Effector memory CD4-positive, alpha-beta T cell (primary cell): ENCODE measurements around the gene GIMAP6.
"Not testable (repeated sequence)": the region's sequence is repeated elsewhere in the genome, so short reads cannot be mapped to it uniquely, and the experiment has no call there.

Source experiments
- DNase-seq, 3 donors: peaks; one replicate each; pipeline ENCODE4 v3.0.0-alpha.2; 2020
- H3K27ac ChIP-seq: 2 replicates; pipeline ENCODE4 v1.7.0; 2013; ENCODE audit warnings: mild to moderate bottlenecking, low read length, moderate library complexity; ENCODE audit not compliant: insufficient read depth, poor library complexity, severe bottlenecking
- H3K27me3 ChIP-seq: replicated peaks from 2 replicates; pipeline ENCODE4 v1.7.0; 2013; ENCODE audit warnings: mild to moderate bottlenecking, low read length; ENCODE audit not compliant: insufficient read depth, control insufficient read depth, poor library complexity, severe bottlenecking
- H3K36me3 ChIP-seq: 2 replicates; pipeline ENCODE4 v1.7.0; 2013; ENCODE audit warnings: mild to moderate bottlenecking, low read length, moderate library complexity; ENCODE audit not compliant: control insufficient read depth, insufficient read depth
- H3K4me1 ChIP-seq: 2 replicates; pipeline ENCODE4 v1.7.0; 2013; ENCODE audit warnings: low read length, mild to moderate bottlenecking; ENCODE audit not compliant: control insufficient read depth, insufficient read depth, poor library complexity, severe bottlenecking
- H3K4me3 ChIP-seq: 2 replicates; pipeline ENCODE4 v1.7.0; 2013; ENCODE audit warnings: low read length, low read depth, mild to moderate bottlenecking; ENCODE audit not compliant: insufficient read depth, poor library complexity, severe bottlenecking
- H3K9me3 ChIP-seq: 2 replicates; pipeline ENCODE4 v1.7.0; 2013; ENCODE audit warnings: mild to moderate bottlenecking, low read length, moderate library complexity; ENCODE audit not compliant: control insufficient read depth

The GIMAP6 gene

DNA sequence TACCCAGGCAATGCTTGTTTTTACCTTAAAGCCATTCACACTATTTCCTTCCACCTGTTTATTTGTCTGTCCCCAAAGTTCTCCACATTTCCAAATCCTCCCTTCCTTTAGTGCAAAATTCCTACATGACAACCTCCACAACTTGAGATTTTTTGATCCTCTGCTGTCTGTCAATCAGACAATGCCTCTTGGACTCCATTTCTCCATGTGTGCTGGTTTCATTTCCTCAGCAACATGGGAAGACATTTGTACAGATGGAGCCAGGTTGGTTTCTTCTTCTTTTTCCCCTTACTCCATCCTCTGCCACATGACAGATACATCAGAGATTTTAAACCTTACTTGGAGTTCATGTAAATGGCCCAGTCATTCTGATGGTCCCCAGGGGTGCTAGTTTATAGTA is 34.2 kb upstream of the GIMAP6 start:
- Histone ChIP-seq H3K36me3 (no peaks in the 10 kb centered on the region), H3K4me3 (peak overlapping the region; percentile 15), H3K4me1 (peaks cover 69% of the 10 kb centered on the region), H3K27me3 (no peaks in the 10 kb centered on the region), H3K27ac (peak overlapping the region; percentile 76), H3K9me3 (no peaks in the 10 kb centered on the region)
- DNase-seq: no peak

GRCh38 chr7:150665896-150666295 is 33.7 kb upstream of the GIMAP6 start:
- peak overlapping the region; percentile 76 for H3K27ac ChIP-seq
- no peak for DNase-seq

DNA sequence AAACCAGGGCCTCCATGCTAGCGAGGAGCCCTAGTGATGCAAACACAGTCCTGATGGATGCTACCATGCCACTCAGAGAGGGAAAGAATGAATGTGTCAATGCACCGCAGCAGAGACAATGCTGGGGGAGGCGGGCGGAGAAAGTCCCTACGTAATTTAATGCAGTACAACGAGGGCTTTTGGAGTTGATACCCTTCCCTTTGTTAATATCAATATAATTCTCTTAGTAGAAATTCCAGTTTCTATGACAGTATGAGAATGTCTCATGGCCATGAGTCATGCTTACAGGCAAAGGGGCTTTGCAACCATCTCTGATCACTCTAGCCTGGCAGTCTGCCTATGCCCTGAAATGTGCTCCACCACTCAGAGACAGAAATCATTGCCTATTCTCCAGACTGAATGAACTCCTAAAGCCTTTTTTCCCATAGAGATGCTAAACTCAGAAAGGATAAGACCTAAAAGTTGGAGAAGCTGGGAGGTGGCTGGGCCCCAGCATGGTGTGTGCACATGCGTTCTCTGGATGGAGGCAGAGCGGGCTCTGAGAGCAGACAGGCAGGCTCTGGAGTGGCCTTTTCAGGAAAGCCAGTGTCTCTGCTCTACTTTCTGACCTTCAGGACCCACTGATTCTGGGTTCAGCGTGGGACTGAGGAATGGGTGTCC is 33.0 kb upstream of the GIMAP6 start:
- Histone ChIP-seq H3K4me1 (peaks cover 62% of the 10 kb centered on the region), H3K27ac (peak overlapping the region; percentile 76), H3K4me3 (peak overlapping the region; percentile 16), H3K9me3 (no peaks in the 10 kb centered on the region), H3K27me3 (no peaks in the 10 kb centered on the region), H3K36me3 (no peaks in the 10 kb centered on the region)
- DNase-seq: no peak

More at GRCh38 chr7:150665896-150666295, 33.7 kb upstream of the GIMAP6 start:
- H3K9me3 ChIP-seq: no peaks in the 10 kb centered on the region
- H3K27me3 ChIP-seq: no peaks in the 10 kb centered on the region
- H3K4me3 ChIP-seq: no peak overlapping the region
- H3K4me1 ChIP-seq: peaks cover 68% of the 10 kb centered on the region
- H3K36me3 ChIP-seq: no peaks in the 10 kb centered on the region

DNA sequence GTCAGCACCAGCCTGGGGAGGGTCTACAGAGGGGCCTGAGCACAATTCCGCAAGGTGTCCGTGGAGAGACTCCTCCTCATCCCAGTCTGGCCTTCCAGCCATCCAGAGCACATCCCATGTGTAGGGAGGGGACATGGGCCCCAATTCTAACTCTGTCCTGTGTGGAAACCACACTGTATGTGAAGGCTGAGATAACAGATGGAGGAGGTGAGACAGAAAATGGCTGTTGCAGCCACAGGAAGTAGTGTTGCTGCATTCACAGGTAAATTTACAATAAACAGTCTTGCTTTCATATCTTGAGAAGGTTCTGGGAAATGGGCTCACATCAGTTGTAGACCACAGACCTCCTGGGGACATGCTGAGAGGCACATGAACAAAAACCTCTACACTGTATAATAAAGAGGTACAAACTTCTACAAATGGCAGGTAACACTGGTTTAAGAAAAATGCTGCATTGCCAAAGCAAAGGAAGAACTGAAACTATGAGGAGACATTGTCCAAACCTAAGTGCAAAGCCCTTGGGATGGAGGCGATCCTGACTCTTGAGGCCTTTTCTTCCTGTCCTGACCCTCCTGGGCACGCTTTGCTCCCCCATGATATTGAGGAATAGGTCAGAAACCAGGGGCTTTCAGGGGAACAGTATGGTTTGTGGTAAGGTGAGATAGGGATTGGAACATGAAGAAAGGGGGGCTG is 31.8 kb upstream of the GIMAP6 start:
- H3K36me3 ChIP-seq: no peaks in the 10 kb centered on the region
- H3K27me3 ChIP-seq: no peaks in the 10 kb centered on the region
- H3K9me3 ChIP-seq: no peaks in the 10 kb centered on the region
- peaks cover 54% of the 10 kb centered on the region for H3K4me1 ChIP-seq
- H3K4me3 ChIP-seq: no peak overlapping the region
- no peak for DNase-seq
- H3K27ac ChIP-seq: peak overlapping the region; percentile 76

DNA sequence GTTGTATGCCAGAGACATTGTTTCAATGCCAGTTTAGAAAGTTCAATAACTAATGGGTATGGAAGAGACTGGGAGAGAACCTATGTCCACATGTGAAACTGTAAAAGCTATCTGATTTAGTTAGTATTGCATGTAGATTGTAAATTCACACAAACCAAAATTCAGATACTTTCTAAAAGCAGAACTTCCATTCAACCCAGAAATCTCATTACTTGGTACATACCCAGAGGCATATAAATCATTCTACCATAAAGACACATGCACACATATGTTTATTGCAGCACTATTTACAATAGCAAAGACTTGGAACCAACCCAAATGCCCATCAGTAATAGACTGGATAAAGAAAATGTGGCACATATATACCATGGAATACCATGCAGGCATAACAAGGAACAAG is 30.6 kb upstream of the GIMAP6 start:
- H3K4me1 ChIP-seq: peaks cover 46% of the 10 kb centered on the region
- not testable (repeated sequence) for DNase-seq

DNA sequence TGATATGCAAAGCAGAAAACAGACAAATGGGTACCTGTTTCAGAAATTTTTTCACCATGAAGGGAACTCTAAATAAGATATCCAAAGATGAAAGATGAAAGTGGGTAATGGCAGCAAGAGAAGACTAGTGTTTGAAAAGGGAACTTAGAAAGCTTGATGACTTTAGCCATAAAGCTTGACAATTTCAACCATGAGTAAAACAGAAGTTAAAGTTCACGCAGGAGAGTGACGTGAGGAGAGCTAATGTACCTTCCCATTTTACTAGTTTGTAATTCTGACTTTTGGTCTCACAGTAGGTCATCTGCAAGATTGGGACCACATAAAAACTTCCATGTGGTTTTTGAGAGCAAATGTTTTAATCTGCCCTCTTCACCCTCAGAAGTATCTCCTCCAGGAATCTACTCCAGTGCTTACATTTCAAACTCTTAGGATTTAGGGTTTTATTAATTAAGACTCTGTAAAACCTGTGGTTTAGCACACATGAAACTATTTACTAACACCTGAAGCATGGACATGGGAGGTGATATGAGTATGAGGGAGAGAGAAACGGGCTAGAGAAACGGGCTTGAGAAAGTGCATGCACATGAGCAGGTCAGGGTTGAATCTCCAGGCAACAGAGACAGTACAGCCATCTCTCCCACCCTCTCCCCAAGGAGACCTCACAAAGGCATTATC is 28.9 kb upstream of the GIMAP6 start:
- no peak for DNase-seq

More for the DNA sequence above, 30.6 kb upstream of the GIMAP6 start:
- not testable (repeated sequence) for H3K27me3 ChIP-seq, H3K4me3 ChIP-seq, H3K9me3 ChIP-seq, H3K36me3 ChIP-seq, H3K27ac ChIP-seq

DNA sequence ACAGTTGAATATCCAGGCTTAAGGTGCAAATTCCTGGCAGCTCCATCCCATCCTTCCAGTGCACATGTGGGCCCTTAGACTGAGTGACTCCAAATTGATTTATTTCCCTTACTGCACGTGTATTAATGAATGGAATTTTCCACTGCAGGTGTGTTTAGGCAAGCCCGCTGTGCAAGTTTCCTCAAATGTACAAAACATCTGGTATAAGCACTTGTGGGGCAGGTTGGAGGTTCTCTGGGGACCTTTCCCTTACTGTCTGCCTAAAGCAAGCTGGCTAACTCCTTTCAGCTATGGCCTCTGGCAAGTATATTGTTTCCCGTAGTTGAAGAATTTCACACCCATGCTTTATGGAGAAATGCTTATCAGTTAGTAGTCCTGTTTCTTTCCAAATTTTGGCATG is 25.3 kb upstream of the GIMAP6 start:
- Histone ChIP-seq H3K4me1 (peaks cover 4% of the 10 kb centered on the region), H3K27ac (no peak overlapping the region), H3K27me3 (no peaks in the 10 kb centered on the region), H3K36me3 (no peaks in the 10 kb centered on the region), H3K9me3 (peaks cover 3% of the 10 kb centered on the region), H3K4me3 (no peak overlapping the region)
- no peak for DNase-seq

More for the DNA sequence above, 28.9 kb upstream of the GIMAP6 start:
- H3K36me3 ChIP-seq: no peaks in the 10 kb centered on the region
- H3K27ac ChIP-seq: no peak overlapping the region
- H3K4me1 ChIP-seq: peaks cover 32% of the 10 kb centered on the region
- H3K27me3 ChIP-seq: no peaks in the 10 kb centered on the region
- H3K9me3 ChIP-seq: peaks cover 3% of the 10 kb centered on the region
- no peak overlapping the region for H3K4me3 ChIP-seq

DNA sequence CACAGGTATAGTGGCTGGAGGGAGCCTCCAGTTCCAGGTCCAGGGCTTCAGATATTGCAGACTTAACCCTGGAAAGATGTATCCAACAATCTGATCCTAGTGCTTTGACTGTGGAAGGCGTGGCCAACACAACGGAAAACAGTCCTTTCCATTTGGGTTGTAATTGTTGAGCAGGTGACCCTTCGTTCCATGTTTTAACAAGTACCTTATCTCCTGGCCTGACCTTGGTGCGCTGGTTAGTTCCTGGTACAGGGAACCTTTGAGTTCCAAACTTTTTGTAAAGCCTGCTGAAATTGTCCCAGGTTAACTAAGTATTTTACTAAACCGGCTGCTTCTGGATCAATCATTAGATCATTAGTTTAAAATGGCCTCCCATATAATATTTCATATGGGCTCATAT is 23.9 kb upstream of the GIMAP6 start:
- H3K9me3 ChIP-seq: peaks cover 3% of the 10 kb centered on the region
- H3K4me3 ChIP-seq: no peak overlapping the region
- no peaks in the 10 kb centered on the region for H3K36me3 ChIP-seq
- H3K4me1 ChIP-seq: peaks cover 4% of the 10 kb centered on the region
- no peaks in the 10 kb centered on the region for H3K27me3 ChIP-seq
- no peak for DNase-seq
- no peak overlapping the region for H3K27ac ChIP-seq

DNA sequence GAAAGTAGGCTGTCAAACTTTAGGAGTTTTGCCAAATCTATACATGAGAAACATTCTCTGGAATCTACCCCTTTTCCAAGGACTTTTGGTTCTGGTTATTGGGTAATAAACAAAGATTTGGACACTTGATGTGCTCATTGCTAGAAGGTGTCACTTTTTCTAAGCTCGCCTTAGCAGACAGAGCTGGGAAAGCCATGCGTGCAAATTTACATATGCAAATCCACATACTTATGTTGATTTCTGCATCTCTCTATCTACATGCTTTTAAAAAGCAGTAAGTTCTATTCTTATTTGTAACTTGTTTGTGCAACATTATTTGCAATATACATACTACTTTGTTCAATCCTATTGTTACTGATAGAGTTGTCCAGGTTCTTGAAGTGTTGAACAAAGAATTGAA is 22.5 kb upstream of the GIMAP6 start:
- H3K9me3 ChIP-seq: peaks cover 3% of the 10 kb centered on the region
- no peak overlapping the region for H3K27ac ChIP-seq
- no peak for DNase-seq

DNA sequence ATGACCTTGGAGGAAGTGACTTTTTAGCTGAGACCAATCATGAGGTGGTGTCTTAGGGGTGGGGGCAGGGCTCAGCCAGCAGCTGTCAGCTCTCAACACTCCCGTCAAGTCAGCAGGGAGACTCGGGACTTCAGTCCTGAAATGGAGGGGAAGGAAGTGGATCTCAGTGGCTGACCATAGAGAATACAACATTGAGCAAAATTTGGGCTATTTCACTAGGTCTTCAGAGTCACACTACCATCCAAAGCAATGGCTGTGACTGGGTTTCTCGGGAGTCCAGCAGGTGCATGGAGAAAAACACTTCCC is 16.8 kb upstream of the GIMAP6 start:
- Histone ChIP-seq H3K9me3 (peaks cover 3% of the 10 kb centered on the region), H3K4me1 (peaks cover 11% of the 10 kb centered on the region), H3K27me3 (no peaks in the 10 kb centered on the region), H3K36me3 (no peaks in the 10 kb centered on the region), H3K27ac (peak overlapping the region; percentile 34), H3K4me3 (no peak overlapping the region)
- no peak for DNase-seq

More for the DNA sequence above, 22.5 kb upstream of the GIMAP6 start:
- Histone ChIP-seq H3K36me3 (no peaks in the 10 kb centered on the region), H3K4me1 (peaks cover 4% of the 10 kb centered on the region), H3K27me3 (no peaks in the 10 kb centered on the region), H3K4me3 (no peak overlapping the region)
